Tibial nerve (tissue), 3 donors: ENCODE measurements around the gene MRGPRE.
A peak's percentile ranks its signal among the peaks of the same experiment; 100 is the strongest.

Experiments used
- CTCF ChIP-seq, 5 experiments: fragments of 200-600 bp in 3 of 5; fragments of 450-650 bp in 2 of 5; sonication (generic) in 3 of 5; IDR thresholded peaks; one replicate each; pipeline ENCODE4 v1.5.1; 2016 to 2019; ENCODE audit warnings: antibody characterized with exemption in 5 of 5, mild to moderate bottlenecking in 3 of 5, moderate library complexity in 2 of 5
- POLR2A ChIP-seq, 2 donors: fragments of 450-650 bp; IDR thresholded peaks; one replicate each; pipeline ENCODE4 v1.6.1; 2017; ENCODE audit warnings: antibody characterized with exemption in 2 of 2, mild to moderate bottlenecking in 2 of 2, moderate library complexity in 2 of 2

GRCh38 chr11:3195251-3196160, 36.7 kb downstream of the MRGPRE start:
- TF ChIP-seq CTCF (IDR thresholded peaks at IDR 0.05) (peak in 3 of 5 experiments; percentile 16 to 42 (median 20)), POLR2A (IDR thresholded peaks at IDR 0.05) (no peak)
